ENCODE results near the gene HP.

- no peak for TF ChIP-seq SRSF9 (IDR thresholded peaks at IDR 0.05; ENCODE audit: borderline replicate concordance, insufficient read depth, low read depth, low read length, poor library complexity, severe bottlenecking)
- no peak for TF ChIP-seq BRD4 (CRISPR knock-in tag; IDR thresholded peaks at IDR 0.05)
These were observed 10.8 kb upstream of the HP start for GRCh38 chr16:72043539-72043938.

All from HepG2 (cell line).